GM12878 (cell line): ENCODE measurements around the gene EFTUD2. TPM values are rescaled to one million over a fixed set of nuclear protein-coding genes. Genes with fewer than 3 reads are reported as not detected.

Experiments
- ATAC-seq: fragments of 200-7000 bp; cut with Tn5 transposase; 3 replicates; pipeline ENCODE4 v1.9.1; 2020; ENCODE audit warnings: mild to moderate bottlenecking, moderate library complexity
- BruUV-seq: library from RNA; stranded (reverse); fragments of 400-500 nt; replicated peaks from 2 replicates; lab custom pipeline; 2021; lab: Mats Ljungman, UMichigan
- CTCF ChIA-PET: fragments of 300-600 bp; sonication (Branson Sonifier 250); formaldehyde crosslinking; extraction: SDS; loops from one replicate; lab custom pipeline; 2021; ENCODE audit warnings: inconsistent platforms; lab: Yijun Ruan, JAX
- POLR2A ChIA-PET: fragments of 350-600 bp; formaldehyde crosslinking; extraction: SDS; loops from one replicate; lab custom pipeline; 2021; ENCODE audit warnings: inconsistent platforms; lab: Charles Lee
- RAD21 ChIA-PET: fragments of 300-600 bp; sonication (Branson Sonifier 250); formaldehyde crosslinking; loops from one replicate; lab custom pipeline; 2023; ENCODE audit warnings: antibody characterized with exemption; ENCODE audit not compliant: unreplicated experiment; lab: Charles Lee
- SMC1A ChIA-PET: fragments of 300-600 bp; sonication (Branson Sonifier 250); formaldehyde crosslinking; loops from one replicate; lab custom pipeline; 2023; ENCODE audit not compliant: unreplicated experiment, uncharacterized antibody; lab: Charles Lee
- DNase-seq: peaks from one replicate; pipeline ENCODE4 v3.0.0-alpha.2; 2011; ENCODE audit warnings: low read depth, low spot score
- FAIRE-seq: peaks from 3 replicates; lab custom pipeline; 2011; peaks lifted over from hg19 to GRCh38; lab: Jason Lieb, UNC
- H2AFZ ChIP-seq: 2 replicates; pipeline ENCODE4 v1.6.0; 2011; ENCODE audit warnings: low read depth, low read length, control low read depth; ENCODE audit not compliant: control insufficient read depth
- H3K27ac ChIP-seq: 2 replicates; pipeline ENCODE4 v1.5.1; 2011; ENCODE audit warnings: control low read depth; ENCODE audit not compliant: control insufficient read depth, insufficient read depth
- H3K27me3 ChIP-seq, 2 experiments: replicated peaks in 1 of 2; 2 replicates each; pipeline versions ENCODE4 v1.6.0 to v1.6.1; 2011; ENCODE audit warnings: low read length in 1 of 2; ENCODE audit not compliant: control insufficient read depth in 2 of 2, insufficient read depth in 2 of 2
- H3K36me3 ChIP-seq, 2 experiments: 2 replicates each; pipeline ENCODE4 v1.5.1; 2011; ENCODE audit warnings: low read length in 1 of 2; ENCODE audit not compliant: control insufficient read depth in 2 of 2, insufficient read depth in 2 of 2
- H3K4me1 ChIP-seq: 2 replicates; pipeline ENCODE4 v1.6.1; 2011; ENCODE audit warnings: mild to moderate bottlenecking, low read length, moderate library complexity, mixed read lengths; ENCODE audit not compliant: control insufficient read depth, insufficient read depth
- H3K4me2 ChIP-seq: 2 replicates; pipeline ENCODE4 v1.6.0; 2011; ENCODE audit warnings: control low read depth; ENCODE audit not compliant: control insufficient read depth, insufficient read depth
- H3K4me3 ChIP-seq: fragments of 200-600 bp; sonication (generic); 2 replicates; pipeline ENCODE4 v1.5.1; 2016
- H3K79me2 ChIP-seq: 2 replicates; pipeline ENCODE4 v1.6.0; 2011; ENCODE audit warnings: low read length; ENCODE audit not compliant: control insufficient read depth, insufficient read depth
- H3K9ac ChIP-seq: 2 replicates; pipeline ENCODE4 v1.8.0; 2011; ENCODE audit warnings: low read length, control low read depth, mixed read lengths; ENCODE audit not compliant: control insufficient read depth, insufficient read depth
- H3K9me3 ChIP-seq: replicated peaks from 3 replicates; pipeline ENCODE4 v1.5.1; 2011; ENCODE audit warnings: mild to moderate bottlenecking, low read length; ENCODE audit not compliant: control insufficient read depth, insufficient read depth
- H4K20me1 ChIP-seq: 2 replicates; pipeline ENCODE4 v1.6.0; 2011; ENCODE audit not compliant: control insufficient read depth, insufficient read depth
- BACH1 ChIP-seq: fragments of 450-650 bp; IDR thresholded peaks from 2 replicates; pipeline ENCODE4 v1.6.1; 2017; ENCODE audit warnings: mild to moderate bottlenecking, borderline replicate concordance
- BHLHE40 ChIP-seq, 2 experiments: fragments of 450-650 bp in 1 of 2; IDR thresholded peaks; 2 replicates each; pipeline ENCODE4 v1.6.1; 2011 to 2017; ENCODE audit warnings: low read depth in 2 of 2, borderline replicate concordance in 1 of 2, improper control_type of control experiment in 1 of 2, low read length in 1 of 2, mild to moderate bottlenecking in 1 of 2
- CREB1 ChIP-seq: IDR thresholded peaks from 2 replicates; pipeline ENCODE4 v1.6.1; 2012; ENCODE audit warnings: low read depth, mild to moderate bottlenecking, inconsistent platforms
- HDAC2 ChIP-seq: fragments of 200-600 bp; sonication (generic); IDR thresholded peaks from 2 replicates; pipeline ENCODE4 v1.6.1; 2017
- MXI1 ChIP-seq: fragments of 150-350 bp; IDR thresholded peaks from 2 replicates; pipeline ENCODE4 v1.6.1; 2011; ENCODE audit warnings: low read depth, mild to moderate bottlenecking, inconsistent platforms, low read length, improper control_type of control experiment
- NFYB ChIP-seq: IDR thresholded peaks from 2 replicates; pipeline ENCODE4 v1.6.1; 2011; ENCODE audit warnings: low read depth, mild to moderate bottlenecking, low read length, improper control_type of control experiment, moderate library complexity; ENCODE audit not compliant: insufficient read depth
- NKRF ChIP-seq: fragments of 450-650 bp; conservative IDR thresholded peaks from 2 replicates; pipeline ENCODE4 v1.6.1; 2017; ENCODE audit warnings: mild to moderate bottlenecking, moderate library complexity
- POLR2A ChIP-seq: IDR thresholded peaks from 2 replicates; pipeline ENCODE4 v1.6.1; 2011; ENCODE audit warnings: low read depth, mild to moderate bottlenecking, low read length
- POLR2AphosphoS5 ChIP-seq: IDR thresholded peaks from 2 replicates; pipeline ENCODE4 v1.6.1; 2011; ENCODE audit warnings: mild to moderate bottlenecking, low read length, inconsistent platforms
- RELA ChIP-seq: fragments of 450-650 bp; IDR thresholded peaks from 2 replicates; pipeline ENCODE4 v1.8.0; 2014; ENCODE audit warnings: borderline replicate concordance; ENCODE audit not compliant: partially characterized antibody
- RFX5 ChIP-seq: IDR thresholded peaks from 2 replicates; pipeline ENCODE4 v1.6.1; 2011; ENCODE audit warnings: low read depth, low read length, improper control_type of control experiment
- SKIL ChIP-seq: fragments of 450-650 bp; IDR thresholded peaks from 2 replicates; pipeline ENCODE4 v1.6.1; 2017; ENCODE audit warnings: mild to moderate bottlenecking, low read depth, inconsistent platforms; ENCODE audit not compliant: poor library complexity, severe bottlenecking
- SREBF1 ChIP-seq: IDR thresholded peaks from 2 replicates; pipeline ENCODE4 v1.6.1; 2012; ENCODE audit warnings: mild to moderate bottlenecking, low read length
- SRF ChIP-seq, 2 experiments: IDR thresholded peaks; 2 replicates each; pipeline ENCODE4 v1.6.1; 2011; ENCODE audit warnings: low read depth in 2 of 2, low read length in 2 of 2, mild to moderate bottlenecking in 1 of 2, moderate library complexity in 1 of 2
- TAF1 ChIP-seq: IDR thresholded peaks from 2 replicates; pipeline ENCODE4 v1.6.1; 2011; ENCODE audit warnings: mild to moderate bottlenecking, low read depth, low read length, borderline replicate concordance
- USF1 ChIP-seq: IDR thresholded peaks from 2 replicates; pipeline ENCODE4 v1.6.1; 2011; ENCODE audit warnings: borderline replicate concordance, low read depth, mild to moderate bottlenecking, moderate library complexity, mixed read lengths, low read length; ENCODE audit not compliant: insufficient read depth; ENCODE audit errors: extremely low read length
- WGBS: methylation state at CpG from one replicate; pipeline ENCODE4 v1.1.6; 2016; ENCODE audit warnings: low lambda C conversion rate; ENCODE audit not compliant: insufficient replicate concordance, insufficient coverage; ENCODE audit errors: missing lambda C conversion rate; 5-methylcytosine and 5-hydroxymethylcytosine counted together
- in situ Hi-C: fragments of 300-500 bp; cut with MboI; formaldehyde crosslinking; loops from 9 replicates; pipeline ENCODE4 v1.14.3; 2018; ENCODE audit warnings: mixed read lengths
- intact Hi-C: fragments of 100-400 bp; cut with micrococcal nuclease; formaldehyde crosslinking; loops from one replicate; pipeline ENCODE4 v1.14.2; 2022; ENCODE audit not compliant: unreplicated experiment
- polyA plus RNA-seq, 11 experiments: library from polyadenylated mRNA; depleted of rRNA in 4 of 11; unstranded in 6 of 11; stranded (reverse) in 5 of 11; fragments of >200 nt; fragmentation: Nextera tagmentation in 4 of 11; fragmentation: Illumina TruSeq in 1 of 11; extraction: Ambion mirVana in 4 of 11; extraction: Trizol in 1 of 11; gene quantifications; 1 replicate in 1 of 11; 2 replicates in 10 of 11; pipeline versions ENCODE4 v1.2.1 to v1.2.3, GENCODE V29; 2011 to 2016; ENCODE audit warnings: inconsistent platforms in 2 of 11, missing spikeins in 2 of 11, low read depth in 1 of 11
- total RNA-seq, 4 experiments: library from RNA; depleted of rRNA in 3 of 4; stranded (reverse); fragments of >200 nt in 3 of 4; fragmentation: Illumina TruSeq in 1 of 4; extraction: Trizol in 1 of 4; gene quantifications; 2 replicates each; pipeline versions ENCODE4 v1.2.1 to v1.2.3, GENCODE V29; 2013 to 2021

Gene EFTUD2
- total and polyA plus RNA-seq, 10 of the 15 experiments (the other 5 are each of a cell fraction or from before 2014, with no cell fraction given): 33.0 to 198 (median 126) TPM

- no peak for TF ChIP-seq USF1
Measured at GRCh38 chr17:44948315-44948795, 49.1 kb upstream of the EFTUD2 start (continued).

- RAD21 ChIA-PET: interaction anchor here (3.0 kb wide), 1 partner anchor 27 kb away, joined by 8 read pairs; no protein-coding TSS in a partner anchor
- peak; percentile 99 for FAIRE-seq
- Histone ChIP-seq H3K9ac (peak within 1 kb of the TSS; percentile 94), H3K4me1 (0 out of 2 replicates have a peak, but pooled peaks cover 4% of the 10 kb centered on the region), H3K79me2 (peaks cover 46% of the 10 kb centered on the region), H3K36me3 (no peaks in the 10 kb centered on the region; a peak in 1 of 4 replicates), H3K9me3 (no peaks in the 10 kb centered on the region), H3K27ac (peak within 1 kb of the TSS; percentile 90), H2AFZ (peak within 1 kb of the TSS; percentile 92), H3K4me3 (peak within 1 kb of the TSS; percentile 72), H4K20me1 (no peaks in the 10 kb centered on the region), H3K4me2 (peak within 1 kb of the TSS; percentile 86), H3K27me3 (no peaks in the 10 kb centered on the region)
- SMC1A ChIA-PET: no interaction called here
- DNase-seq: peak; percentile 85
- CTCF ChIA-PET: interaction anchor here (1.1 to 1.4 kb wide), 2 partner anchors 26 to 188 kb away, joined by 4 to 5 read pairs; partner anchors contain the start of gene ACBD4
- WGBS: 4% methylated on average over 62 of the region's 62 CpGs
- POLR2A ChIA-PET: interaction anchor here (0.6 to 1.5 kb wide), 5 partner anchors 11 to 459 kb away, joined by 3 to 8 read pairs (median 3); no protein-coding TSS in a partner anchor
- TSS peak; percentile 100 for BruUV-seq
- intact Hi-C loops (no loop called here), in situ Hi-C loops (no loop called here)
- ATAC-seq: peak; percentile 98
- no peak for TF ChIP-seq SKIL
- TF ChIP-seq POLR2AphosphoS5: peak; percentile 95
- no peak for TF ChIP-seq SREBF1
- peak; percentile 96 for TF ChIP-seq MXI1
- TF ChIP-seq NFYB: peak; percentile 92
- TF ChIP-seq NKRF: peak; percentile 100
- 0 out of 2 replicates have a peak, but pooled peaks have one; percentile 63 for TF ChIP-seq HDAC2
- TF ChIP-seq CREB1: peak; percentile 78
- TF ChIP-seq POLR2A: peak; percentile 98
- peak; percentile 54 to 68; a peak in 3 of 4 replicates for TF ChIP-seq BHLHE40 (IDR thresholded peaks at IDR 0.05; ENCODE audit: borderline replicate concordance in 1 of 2, low read depth in 2 of 2, low read length in 1 of 2)
- no peak for TF ChIP-seq RFX5
- peak; percentile 85 for TF ChIP-seq TAF1
- peak; percentile 12; the same call in 1 of the 2 replicates for TF ChIP-seq BACH1
- TF ChIP-seq SRF (IDR thresholded peaks at IDR 0.05; ENCODE audit: low read depth in 2 of 2, low read length in 2 of 2): peak; percentile 40 to 47; a peak in 2 of 4 replicates
- TF ChIP-seq RELA: no peak
Measured at GRCh38 chr17:44947461-44948314, 48.4 kb upstream of the EFTUD2 start, which contains the start of gene KIF18B. Gene KIF18B, minus strand, starts transcription at chr17:44947773. Its CDS starts 11,429 bp downstream, at chr17:44936344.
